ENCODE measurements around the gene FAM135A.

GRCh38 chr6:70537266-70537665, 124.0 kb downstream of the FAM135A start:
- TF ChIP-seq CTCF (conservative IDR thresholded peaks at IDR 0.05; ENCODE audit: low read depth in 2 of 2): no peak
- no peak for TF ChIP-seq POLR2AphosphoS5 (IDR thresholded peaks at IDR 0.05; ENCODE audit: low read depth)
- no peak for TF ChIP-seq ETS1 (IDR thresholded peaks at IDR 0.05)
- TF ChIP-seq EZH2 (IDR thresholded peaks at IDR 0.05; ENCODE audit: low read depth, unreplicated experiment): no peak
